ENCODE measurements around the gene FBH1.
"Not testable (repeated sequence)": the region's sequence is repeated elsewhere in the genome, so short reads cannot be mapped to it uniquely, and the experiment has no call there.

FBH1 gene

GRCh38 chr10:5956146-5956936 is 66.3 kb downstream of the FBH1 start:
- FAIRE-seq (no peak), DNase-seq (ENCODE audit: insufficient read length, low spot score) (no peak)

GRCh38 chr10:5958077-5958476 is 68.0 kb downstream of the FBH1 start:
- FAIRE-seq (peak; percentile 56), DNase-seq (ENCODE audit: insufficient read length, low spot score) (no peak)

- no peak for DNase-seq (ENCODE audit: insufficient read length, low spot score)
- no peak for FAIRE-seq
Measured at GRCh38 chr10:5958675-5959074, 68.6 kb downstream of the FBH1 start.

- DNase-seq (ENCODE audit: insufficient read length, low spot score) (no peak), FAIRE-seq (no peak)
Measured at GRCh38 chr10:5959142-5959541, 69.1 kb downstream of the FBH1 start.

DNA sequence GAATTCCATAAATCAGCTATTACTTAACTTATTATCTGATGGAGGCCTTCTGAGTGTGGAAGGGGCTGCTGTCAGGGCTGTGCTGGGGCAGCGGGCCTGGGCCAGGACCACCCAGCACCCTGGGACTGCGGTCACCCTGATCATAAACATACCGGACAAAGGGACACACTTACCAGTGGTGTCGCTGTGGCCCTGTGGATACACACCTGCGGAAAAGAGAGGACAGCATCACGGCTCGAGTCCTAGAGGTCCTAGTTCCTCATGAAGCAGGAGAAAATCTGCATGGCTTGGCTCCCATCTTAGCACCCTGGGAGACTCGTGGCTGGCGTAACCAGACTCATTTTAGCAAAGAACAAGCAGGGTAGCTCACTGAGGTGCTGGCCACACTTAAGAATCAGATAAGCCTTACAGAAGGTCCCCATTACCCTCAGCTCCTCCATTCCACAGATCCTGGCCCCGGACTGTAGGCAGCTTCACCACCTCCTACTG is 69.6 kb downstream of the FBH1 start:
- DNase-seq (ENCODE audit: insufficient read length, low spot score) (no peak), FAIRE-seq (no peak)

DNA sequence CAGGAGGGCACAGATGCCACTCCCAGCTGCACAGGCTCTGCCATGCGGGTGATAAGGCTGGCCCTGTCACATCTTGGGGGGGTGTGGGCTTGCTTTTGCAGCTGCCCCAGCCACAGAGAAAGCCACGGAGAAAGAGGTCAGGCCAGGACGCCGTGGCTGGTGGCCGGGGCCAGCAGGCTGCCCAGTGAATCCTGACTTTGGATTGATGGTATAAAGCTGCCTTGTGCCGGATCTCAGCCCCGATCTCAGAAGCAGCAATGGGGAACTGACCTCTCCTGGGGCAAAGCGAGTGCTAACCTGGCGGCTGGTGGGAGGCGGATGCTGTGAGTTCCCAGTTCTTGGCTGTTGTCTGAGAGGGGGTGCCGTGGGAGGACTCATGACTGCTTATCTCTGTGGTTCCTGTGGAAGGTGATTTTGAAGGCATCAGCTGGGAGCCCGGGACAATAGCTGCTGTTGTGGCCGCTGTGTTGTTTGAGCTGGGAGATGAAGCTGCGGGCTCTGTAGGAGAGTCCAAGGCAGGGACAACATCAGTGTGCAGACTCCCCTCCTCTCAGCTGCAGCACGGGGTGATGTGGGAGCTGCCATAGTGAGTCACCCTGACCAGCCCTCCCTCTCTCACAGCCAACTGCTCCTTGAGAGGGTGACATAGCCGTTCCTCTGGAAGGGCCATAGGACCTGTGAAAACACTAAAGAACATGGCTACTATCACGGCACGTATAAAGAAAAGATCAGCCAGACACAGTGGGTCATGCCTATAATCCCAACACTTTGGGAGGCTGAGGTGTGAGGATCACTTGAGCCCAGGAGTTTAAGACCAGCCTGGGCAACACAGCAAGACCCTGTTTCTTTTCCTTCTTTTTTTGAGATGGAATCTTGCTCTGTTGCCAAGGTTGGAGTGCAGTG is 70.3 kb downstream of the FBH1 start:
- FAIRE-seq, result no peak
- DNase-seq (ENCODE audit: insufficient read length, low spot score), result no peak

GRCh38 chr10:5960973-5961275 is 70.9 kb downstream of the FBH1 start:
- FAIRE-seq; DNase-seq (ENCODE audit: insufficient read length, low spot score): not testable (repeated sequence)

- DNase-seq (ENCODE audit: insufficient read length, low spot score) (no peak), FAIRE-seq (no peak)
Measured at GRCh38 chr10:5961405-5962100, 71.5 kb downstream of the FBH1 start.

GRCh38 chr10:5962358-5962940 is 72.4 kb downstream of the FBH1 start:
- not testable (repeated sequence) for DNase-seq (ENCODE audit: insufficient read length, low spot score); FAIRE-seq

DNA sequence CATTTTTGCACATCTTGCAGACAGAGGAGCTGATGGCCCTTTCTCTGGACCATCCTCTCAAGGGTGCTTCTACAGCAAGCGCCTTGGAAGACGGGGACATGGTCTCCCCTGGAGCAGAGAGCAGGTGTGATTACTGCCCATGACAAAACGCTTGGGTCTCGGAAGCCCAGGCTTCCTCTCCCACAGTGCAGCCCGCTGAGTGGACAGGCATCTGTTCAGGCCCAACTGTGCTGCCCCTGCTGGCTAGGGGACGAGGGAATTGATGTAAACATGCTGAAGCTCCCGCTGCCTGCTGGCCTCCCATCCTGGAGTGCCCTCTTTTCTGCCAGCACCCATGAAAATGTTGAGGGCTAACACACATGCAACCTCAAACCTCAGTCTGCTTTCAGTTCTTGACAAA is 73.0 kb downstream of the FBH1 start:
- no peak for FAIRE-seq

GRCh38 chr10:5963591-5963990 is 73.5 kb downstream of the FBH1 start:
- DNase-seq (ENCODE audit: insufficient read length, low spot score) (no peak), FAIRE-seq (no peak)

More for the DNA sequence above, 73.0 kb downstream of the FBH1 start:
- no peak for DNase-seq (ENCODE audit: insufficient read length, low spot score)

- FAIRE-seq, result no peak
- no peak for DNase-seq (ENCODE audit: insufficient read length, low spot score)
Measured at GRCh38 chr10:5964736-5965135, 74.7 kb downstream of the FBH1 start.

- DNase-seq (ENCODE audit: insufficient read length, low spot score) (no peak), FAIRE-seq (no peak)
Measured at GRCh38 chr10:5965266-5965665, 75.2 kb downstream of the FBH1 start.

DNA sequence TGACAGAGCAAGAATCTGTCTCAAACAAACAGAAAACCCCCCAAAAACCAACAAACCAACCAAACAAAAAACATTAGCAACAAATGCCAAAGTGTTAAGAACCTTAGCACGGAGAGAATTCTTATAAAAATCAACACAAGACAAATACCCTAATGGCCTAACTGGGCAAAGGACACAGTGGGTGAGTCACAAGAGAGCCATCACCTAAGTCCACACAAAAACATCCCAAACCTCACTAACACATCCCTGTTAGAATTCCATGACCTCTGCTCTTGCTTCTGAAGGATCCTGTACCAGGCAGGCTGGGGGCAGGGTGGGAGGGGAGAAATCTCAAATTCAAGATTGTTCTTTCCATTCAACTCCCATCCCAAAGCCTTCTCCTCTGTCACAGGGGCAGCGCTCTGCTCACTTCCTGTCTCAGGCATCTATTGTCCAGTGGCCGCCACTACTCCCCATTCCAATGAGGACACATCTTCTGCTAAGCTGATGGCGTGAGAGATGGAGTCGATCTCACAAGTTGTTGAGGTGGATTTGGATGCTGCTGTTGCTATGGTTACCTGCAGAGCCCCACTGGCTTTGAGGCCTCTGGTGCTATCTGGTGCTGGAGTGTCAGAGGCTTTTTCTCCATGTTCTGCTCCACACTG is 78.1 kb downstream of the FBH1 start:
- no peak for FAIRE-seq
- no peak for DNase-seq (ENCODE audit: insufficient read length, low spot score)

DNA sequence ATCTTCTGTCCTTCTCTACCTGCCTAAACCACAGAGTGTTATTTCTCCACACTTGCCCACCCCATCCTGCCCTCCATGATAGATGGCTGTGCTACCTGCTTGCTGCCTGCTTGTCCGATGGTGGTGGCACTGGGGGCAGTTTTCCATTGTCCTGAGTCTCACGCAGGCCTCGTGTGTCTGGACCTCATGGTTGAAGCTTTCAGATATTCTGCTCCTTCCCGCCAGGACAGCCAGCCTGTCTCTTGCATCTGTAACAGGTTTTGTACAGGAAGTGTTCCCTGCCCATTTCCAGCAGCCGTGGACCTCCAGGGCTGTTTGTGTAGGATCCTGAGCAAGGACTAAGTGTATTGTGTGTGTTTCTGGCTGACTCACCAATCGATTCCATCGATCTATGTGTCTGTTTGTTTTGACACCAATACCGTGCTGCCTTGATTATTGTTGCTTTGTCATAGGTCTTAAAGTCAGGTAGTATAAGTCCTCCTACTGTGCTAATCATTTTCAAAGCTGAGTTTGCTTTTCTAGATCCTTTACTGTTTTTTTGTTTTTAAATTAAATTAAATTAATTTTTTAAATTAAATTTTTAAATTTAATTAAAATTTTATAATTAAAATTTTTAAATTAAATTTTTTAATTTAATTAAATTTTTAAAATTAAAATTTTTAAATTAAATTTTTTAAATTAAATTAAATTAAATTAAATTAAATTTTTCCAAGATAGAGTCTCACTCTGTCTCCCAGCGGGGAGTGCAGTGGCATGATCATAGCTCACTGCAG is 78.8 kb downstream of the FBH1 start:
- DNase-seq (ENCODE audit: insufficient read length, low spot score), result no peak
- no peak for FAIRE-seq

DNA sequence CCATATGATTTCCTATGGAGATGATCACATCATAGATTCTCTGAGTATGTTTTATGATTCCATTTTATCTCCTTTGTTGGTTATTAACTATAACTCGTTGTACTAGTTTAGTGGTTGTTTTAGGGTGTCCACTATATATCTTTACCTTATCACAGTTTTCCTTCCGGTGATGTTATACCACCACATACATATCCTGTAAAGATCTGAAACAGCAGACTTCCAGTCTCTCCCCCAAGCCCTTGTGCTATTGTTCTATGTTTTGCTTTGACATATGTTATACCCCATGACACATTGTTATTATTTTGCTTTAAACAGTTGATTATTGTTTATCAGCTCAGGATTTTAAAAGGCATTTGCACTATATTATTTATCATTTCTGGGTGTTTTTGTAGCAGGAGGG is 80.0 kb downstream of the FBH1 start:
- DNase-seq (ENCODE audit: insufficient read length, low spot score) (no peak), FAIRE-seq (no peak)

DNA sequence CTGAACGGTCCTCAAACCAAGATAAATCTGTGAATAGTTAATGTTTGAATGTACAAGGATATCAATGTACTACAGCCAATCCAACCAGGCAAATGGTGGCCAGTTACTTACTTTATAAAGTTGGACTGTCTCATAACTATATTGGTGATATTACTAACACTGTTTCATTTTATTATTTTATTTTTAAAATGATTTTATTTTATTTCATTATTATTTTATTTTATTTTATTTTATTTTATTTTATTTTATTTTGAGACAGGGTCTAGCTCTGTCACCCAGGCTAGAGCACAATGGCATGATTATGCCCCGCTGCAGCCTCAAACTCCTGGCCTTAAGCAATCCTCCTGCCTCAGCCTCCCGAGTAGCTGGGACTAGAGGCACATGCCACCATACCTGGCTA is 80.5 kb downstream of the FBH1 start:
- FAIRE-seq (no peak), DNase-seq (ENCODE audit: insufficient read length, low spot score) (no peak)

- FAIRE-seq (no peak), DNase-seq (ENCODE audit: insufficient read length, low spot score) (no peak)
Measured at GRCh38 chr10:5971315-5971832, 81.3 kb downstream of the FBH1 start.

DNA sequence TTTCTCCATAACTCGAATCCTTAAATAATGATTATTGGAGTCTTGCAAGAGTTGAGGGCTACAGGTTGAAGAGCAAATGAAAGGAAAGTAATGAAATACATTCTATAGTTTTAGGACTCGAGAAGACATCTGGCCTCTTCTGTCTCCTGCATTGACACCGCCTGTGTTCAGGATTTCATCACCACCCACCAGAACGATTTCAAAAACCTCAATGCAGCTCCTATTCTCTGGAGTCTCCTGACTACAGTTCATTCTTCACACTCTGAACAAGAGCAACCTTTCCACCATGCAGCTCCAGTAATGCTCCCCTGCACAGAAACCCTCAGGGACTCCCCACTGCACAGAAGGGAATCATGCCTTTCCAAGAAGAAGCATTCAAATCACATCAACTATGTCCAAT is 81.8 kb downstream of the FBH1 start:
- no peak for DNase-seq (ENCODE audit: insufficient read length, low spot score)
- no peak for FAIRE-seq

Data from GM19239 (cell line).